Thymus (tissue), 11 donors: ENCODE results near the gene RBMS2. TPM values are rescaled to one million over a fixed set of nuclear protein-coding genes. Genes with fewer than 3 reads are reported as not detected.

Experiments
- DNase-seq, 9 donors: peaks; one replicate each; pipeline ENCODE4 v3.0.0-alpha.2; 2013; ENCODE audit warnings: low spot score in 9 of 9, low read depth in 6 of 9, missing footprints in 1 of 9
- H3K27ac ChIP-seq, 2 donors: one replicate each; pipeline ENCODE4 v1.5.1; 2013; ENCODE audit warnings: control low read depth in 1 of 2, low read depth in 1 of 2, low read length in 1 of 2, mild to moderate bottlenecking in 1 of 2, moderate library complexity in 1 of 2
- H3K27me3 ChIP-seq, 2 donors: one replicate each; pipeline ENCODE4 v1.5.1; 2013; ENCODE audit warnings: low read length in 1 of 2; ENCODE audit not compliant: control insufficient read depth in 2 of 2, insufficient read depth in 1 of 2
- H3K36me3 ChIP-seq, 2 donors: one replicate each; pipeline ENCODE4 v1.5.1; 2013; ENCODE audit warnings: low read length in 1 of 2, mild to moderate bottlenecking in 1 of 2, moderate library complexity in 1 of 2; ENCODE audit not compliant: control insufficient read depth in 2 of 2, insufficient read depth in 2 of 2
- H3K4me1 ChIP-seq, 2 donors: one replicate each; pipeline ENCODE4 v1.5.1; 2013; ENCODE audit warnings: low read length in 2 of 2; ENCODE audit not compliant: control insufficient read depth in 2 of 2, insufficient read depth in 2 of 2
- H3K4me3 ChIP-seq, 2 donors: one replicate each; pipeline ENCODE4 v1.5.1; 2013; ENCODE audit warnings: low read length in 2 of 2, control low read depth in 1 of 2, mild to moderate bottlenecking in 1 of 2
- H3K9me3 ChIP-seq, 2 donors: one replicate each; pipeline ENCODE4 v1.5.1; 2013; ENCODE audit warnings: low read length in 1 of 2, mild to moderate bottlenecking in 1 of 2; ENCODE audit not compliant: control insufficient read depth in 2 of 2, insufficient read depth in 1 of 2
- WGBS: extraction: QIAGEN DNeasy Blood & Tissue Kit; methylation state at CpG from one replicate; pipeline ENCODE4 v1.1.7; 2013; 5-methylcytosine and 5-hydroxymethylcytosine counted together
- polyA plus RNA-seq: library from polyadenylated mRNA; stranded (reverse); fragments of 200-250 nt; gene quantifications from one replicate; pipeline ENCODE4 v1.2.3, GENCODE V29; 2013
- total RNA-seq: library from RNA; stranded (reverse); fragments of 120-200 nt; gene quantifications from one replicate; pipeline ENCODE4 v1.2.4, GENCODE V29; 2013
- donor health status: healthy.

The RBMS2 gene
- total and polyA plus RNA-seq, 2 donors: 3.2 to 4.9 TPM

DNA sequence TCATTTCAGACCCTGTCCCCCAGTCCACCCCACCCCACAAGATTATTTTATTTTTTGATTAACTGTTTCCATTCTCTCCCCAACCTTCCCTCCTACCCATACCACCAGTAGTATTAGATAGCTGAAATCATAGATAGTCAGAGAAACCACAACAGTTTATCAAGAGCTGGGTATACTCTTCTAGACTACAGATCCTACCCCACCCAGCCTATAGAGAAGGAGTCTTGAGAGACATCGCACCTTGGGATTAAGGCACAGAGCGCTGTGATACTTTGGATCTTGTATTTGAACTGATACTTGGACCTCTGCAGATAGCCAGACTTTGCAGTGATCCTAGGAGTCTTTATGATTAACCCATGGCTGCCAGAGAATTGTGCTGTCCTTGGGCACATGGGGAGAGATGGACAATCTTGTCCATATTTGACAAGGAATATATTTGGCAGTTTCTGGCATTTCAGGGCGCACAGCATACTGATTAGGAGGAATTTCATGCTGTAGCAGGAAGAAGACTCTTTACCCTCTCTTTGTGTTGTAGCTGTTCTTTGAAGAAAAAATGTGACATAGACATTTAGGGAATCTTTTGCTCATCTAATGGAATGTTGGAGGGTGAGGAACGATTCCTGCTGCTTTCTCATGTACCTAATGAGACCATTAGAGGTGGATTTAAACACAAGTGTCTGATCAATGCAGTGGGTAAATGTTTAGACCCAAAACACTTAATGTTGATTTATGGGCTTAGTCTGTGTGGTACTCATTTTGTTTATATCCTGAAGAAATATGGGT lies 982 bp downstream of the RBMS2 start:
- H3K27ac ChIP-seq: peak overlapping the region; percentile 76 to 81
- H3K4me3 ChIP-seq: peak overlapping the region; percentile 46 to 56
- WGBS: 75% methylated on average over 4 of the region's 4 CpGs
- DNase-seq: peak in 1 of 9 donors; percentile 22
- H3K9me3 ChIP-seq: no peaks in the 10 kb centered on the region
- H3K27me3 ChIP-seq: no peaks in the 10 kb centered on the region
- peaks cover 4 to 14% of the 10 kb centered on the region in 2 donors for H3K4me1 ChIP-seq
- H3K36me3 ChIP-seq: no peaks in the 10 kb centered on the region

GRCh38 chr12:56528846-56529245 lies 7.2 kb downstream of the RBMS2 start:
- Histone ChIP-seq H3K27me3 (no peaks in the 10 kb centered on the region), H3K4me3 (no peak overlapping the region), H3K27ac (no peak overlapping the region), H3K4me1 (no peaks in the 10 kb centered on the region), H3K9me3 (no peaks in the 10 kb centered on the region), H3K36me3 (no peaks in the 10 kb centered on the region)
- WGBS: 98% methylated on average over 1 of the region's 1 CpG
- no peak for DNase-seq

GRCh38 chr12:56529656-56530055 lies 8.0 kb downstream of the RBMS2 start:
- DNase-seq: no peak
- Histone ChIP-seq H3K4me3 (no peak overlapping the region), H3K9me3 (no peaks in the 10 kb centered on the region), H3K27me3 (no peaks in the 10 kb centered on the region), H3K36me3 (no peaks in the 10 kb centered on the region), H3K27ac (no peak overlapping the region), H3K4me1 (no peaks in the 10 kb centered on the region)
- WGBS: 98% methylated on average over 4 of the region's 4 CpGs

DNA sequence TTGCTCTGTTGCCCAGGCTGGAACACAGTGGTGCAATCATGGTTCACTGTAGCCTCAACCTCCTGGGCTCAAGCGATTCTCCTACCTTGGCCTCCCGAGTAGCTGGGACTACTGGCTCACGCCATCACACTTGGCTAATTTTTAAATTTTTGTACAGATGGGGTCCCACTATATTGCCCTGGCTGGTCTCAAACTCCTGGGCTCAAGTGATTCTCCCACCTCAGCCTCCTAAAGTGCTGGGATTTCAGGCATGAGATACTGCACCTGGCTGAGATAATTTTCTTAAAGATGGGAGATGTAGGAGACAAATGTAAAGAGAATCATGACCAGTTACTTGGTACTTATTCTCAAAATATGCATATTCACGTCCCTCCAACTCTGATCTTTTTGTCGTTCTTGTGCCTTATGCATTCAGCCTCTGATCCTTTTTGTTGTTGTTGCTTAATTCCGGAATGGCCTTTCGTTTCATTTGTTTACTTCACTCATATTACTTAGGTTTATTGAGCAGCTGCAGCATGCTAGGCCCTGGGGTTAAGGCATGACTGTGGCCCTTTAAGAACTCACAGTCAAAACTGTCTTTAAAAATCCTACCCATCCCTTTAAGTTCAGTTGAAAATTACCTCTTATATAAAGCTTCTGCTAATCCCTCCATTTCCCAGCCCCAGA lies 8.9 kb downstream of the RBMS2 start:
- Histone ChIP-seq H3K9me3 (no peaks in the 10 kb centered on the region), H3K36me3 (no peaks in the 10 kb centered on the region), H3K27ac (no peak overlapping the region), H3K27me3 (no peaks in the 10 kb centered on the region), H3K4me3 (no peak overlapping the region), H3K4me1 (no peaks in the 10 kb centered on the region)
- 98% methylated on average over 7 of the region's 7 CpGs for whole genome bisulfite sequencing
- no peak for DNase-seq

GRCh38 chr12:56537546-56537945 lies 15.9 kb downstream of the RBMS2 start:
- H3K36me3 ChIP-seq: no peaks in the 10 kb centered on the region
- H3K4me3 ChIP-seq: no peak overlapping the region
- H3K9me3 ChIP-seq: no peaks in the 10 kb centered on the region
- no peaks in the 10 kb centered on the region for H3K4me1 ChIP-seq
- no peak overlapping the region for H3K27ac ChIP-seq
- no peaks in the 10 kb centered on the region for H3K27me3 ChIP-seq
- no peak for DNase-seq

GRCh38 chr12:56541631-56542030 lies 20.0 kb downstream of the RBMS2 start:
- no peak overlapping the region for H3K4me3 ChIP-seq
- H3K36me3 ChIP-seq: no peaks in the 10 kb centered on the region
- no peaks in the 10 kb centered on the region for H3K9me3 ChIP-seq
- DNase-seq: no peak
- H3K4me1 ChIP-seq: no peaks in the 10 kb centered on the region
- WGBS: 69% methylated on average over 2 of the region's 2 CpGs
- no peak overlapping the region for H3K27ac ChIP-seq
- no peaks in the 10 kb centered on the region for H3K27me3 ChIP-seq

- Histone ChIP-seq H3K4me3 (no peak overlapping the region), H3K9me3 (no peaks in the 10 kb centered on the region), H3K27me3 (no peaks in the 10 kb centered on the region), H3K4me1 (no peaks in the 10 kb centered on the region), H3K27ac (no peak overlapping the region), H3K36me3 (no peaks in the 10 kb centered on the region)
- DNase-seq: no peak
- WGBS: 95% methylated on average over 4 of the region's 4 CpGs
Observed at GRCh38 chr12:56542164-56542563, 20.5 kb downstream of the RBMS2 start.

- Histone ChIP-seq H3K4me3 (no peak overlapping the region), H3K4me1 (no peaks in the 10 kb centered on the region), H3K27me3 (no peaks in the 10 kb centered on the region), H3K36me3 (no peaks in the 10 kb centered on the region), H3K27ac (no peak overlapping the region), H3K9me3 (no peaks in the 10 kb centered on the region)
- DNase-seq: no peak
- over 99% methylated on average over 3 of the region's 3 CpGs for WGBS
Observed at GRCh38 chr12:56545023-56545604, 23.5 kb downstream of the RBMS2 start.

DNA sequence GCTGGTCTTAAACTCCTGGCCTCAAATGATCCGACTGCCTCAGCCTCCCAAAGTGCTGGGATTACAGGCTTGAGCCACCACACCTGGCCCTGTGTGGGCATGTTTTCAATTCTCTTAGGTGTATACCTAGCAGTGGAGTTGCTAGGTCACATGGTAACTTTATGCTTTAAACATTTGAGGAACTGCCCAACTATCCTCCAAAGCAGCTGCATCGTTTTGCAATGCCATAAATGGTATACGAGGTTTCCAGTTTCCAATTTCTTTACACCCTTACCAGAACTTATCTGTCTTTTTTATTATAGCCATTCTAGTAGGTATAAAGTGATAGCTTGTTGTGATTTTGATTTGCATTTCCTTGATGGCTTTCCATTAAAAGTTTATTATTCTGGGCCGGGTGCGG lies 25.1 kb downstream of the RBMS2 start:
- Histone ChIP-seq H3K36me3 (no peaks in the 10 kb centered on the region), H3K27me3 (no peaks in the 10 kb centered on the region), H3K4me1 (no peaks in the 10 kb centered on the region), H3K27ac (no peak overlapping the region), H3K4me3 (no peak overlapping the region), H3K9me3 (no peaks in the 10 kb centered on the region)
- 97% methylated on average over 5 of the region's 5 CpGs for WGBS
- DNase-seq: no peak
